Suprapubic skin (tissue), 4 donors: ENCODE measurements around the gene CFAP46. TPM values are rescaled to one million over a fixed set of nuclear protein-coding genes. Genes with fewer than 3 reads are reported as not detected.

ENCODE experiments used
- DNase-seq, 2 donors: peaks; one replicate each; pipeline ENCODE4 v3.0.0-alpha.2; 2019; ENCODE audit warnings: low spot score in 2 of 2
- H3K27ac ChIP-seq: fragments of 200-600 bp; sonication (generic); one replicate; pipeline ENCODE4 v1.5.1; 2019
- H3K27me3 ChIP-seq: fragments of 200-600 bp; sonication (generic); one replicate; pipeline ENCODE4 v1.5.1; 2019
- H3K36me3 ChIP-seq: fragments of 200-600 bp; sonication (generic); one replicate; pipeline ENCODE4 v1.5.1; 2019
- H3K4me1 ChIP-seq: fragments of 200-600 bp; sonication (generic); one replicate; pipeline ENCODE4 v1.5.1; 2019
- H3K4me3 ChIP-seq: fragments of 200-600 bp; sonication (generic); one replicate; pipeline ENCODE4 v1.5.1; 2019; ENCODE audit warnings: mild to moderate bottlenecking
- H3K9me3 ChIP-seq: fragments of 200-600 bp; sonication (generic); one replicate; pipeline ENCODE4 v1.5.1; 2019
- EP300 ChIP-seq: sonication (generic); formaldehyde crosslinking; IDR thresholded peaks from one replicate; pipeline ENCODE4 v1.6.1; 2017; ENCODE audit warnings: antibody characterized with exemption
- POLR2A ChIP-seq, 2 donors: fragments of 450-650 bp; IDR thresholded peaks; one replicate each; pipeline ENCODE4 v1.6.1; 2017; ENCODE audit warnings: antibody characterized with exemption in 2 of 2, mild to moderate bottlenecking in 2 of 2, moderate library complexity in 2 of 2
- POLR2AphosphoS5 ChIP-seq, 3 donors: sonication (generic); formaldehyde crosslinking; IDR thresholded peaks; one replicate each; pipeline ENCODE4 v1.6.1; 2017; ENCODE audit warnings: antibody characterized with exemption in 3 of 3
- WGBS: methylation state at CpG from one replicate; pipeline ENCODE4 v1.1.5; 2018; 5-methylcytosine and 5-hydroxymethylcytosine counted together
- total RNA-seq, 4 donors: library from RNA; depleted of rRNA; stranded (reverse); fragments of >200 nt; gene quantifications; one replicate each; pipeline ENCODE4 v1.1.0, GENCODE V29; 2016
- TF ChIP-seq, protein P1 (sequence below), 2 donors: fragments of 200-600 bp in 1 of 2; fragments of 450-650 bp in 1 of 2; sonication (generic) in 1 of 2; IDR thresholded peaks; one replicate each; pipeline ENCODE4 v1.5.1; 2016 to 2019; ENCODE audit warnings: antibody characterized with exemption in 2 of 2, mild to moderate bottlenecking in 1 of 2, moderate library complexity in 1 of 2

Gene CFAP46
- total RNA-seq, 4 donors from 2014 or later = 0.11 to 0.21 TPM; not detected in 2

DNA sequence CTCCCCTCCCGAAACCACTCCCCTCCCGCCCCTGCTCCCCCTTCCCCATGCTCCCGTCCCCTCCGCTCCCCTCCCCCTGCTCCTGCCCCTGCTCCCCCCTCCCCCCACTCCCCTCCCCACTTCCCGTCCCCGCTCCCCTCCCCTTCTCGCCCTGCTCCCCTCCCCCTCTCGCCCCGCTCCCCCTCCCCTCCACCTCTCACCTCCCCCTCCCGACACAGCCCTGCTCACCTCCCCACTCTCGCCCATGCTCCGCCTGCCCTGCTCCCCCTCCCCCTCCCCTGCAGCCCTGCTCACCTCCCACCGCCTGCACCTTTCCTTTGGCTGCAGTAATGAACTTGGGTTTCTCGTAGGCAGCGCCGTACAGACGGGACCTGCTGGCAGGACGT lies 106.5 kb downstream of the CFAP46 start:
- no peak overlapping the region for H3K27ac ChIP-seq
- H3K4me1 ChIP-seq = peaks cover 8% of the 10 kb centered on the region
- peaks cover 72% of the 10 kb centered on the region for H3K27me3 ChIP-seq
- H3K36me3 ChIP-seq = no peaks in the 10 kb centered on the region
- TF ChIP-seq, protein P1, sequence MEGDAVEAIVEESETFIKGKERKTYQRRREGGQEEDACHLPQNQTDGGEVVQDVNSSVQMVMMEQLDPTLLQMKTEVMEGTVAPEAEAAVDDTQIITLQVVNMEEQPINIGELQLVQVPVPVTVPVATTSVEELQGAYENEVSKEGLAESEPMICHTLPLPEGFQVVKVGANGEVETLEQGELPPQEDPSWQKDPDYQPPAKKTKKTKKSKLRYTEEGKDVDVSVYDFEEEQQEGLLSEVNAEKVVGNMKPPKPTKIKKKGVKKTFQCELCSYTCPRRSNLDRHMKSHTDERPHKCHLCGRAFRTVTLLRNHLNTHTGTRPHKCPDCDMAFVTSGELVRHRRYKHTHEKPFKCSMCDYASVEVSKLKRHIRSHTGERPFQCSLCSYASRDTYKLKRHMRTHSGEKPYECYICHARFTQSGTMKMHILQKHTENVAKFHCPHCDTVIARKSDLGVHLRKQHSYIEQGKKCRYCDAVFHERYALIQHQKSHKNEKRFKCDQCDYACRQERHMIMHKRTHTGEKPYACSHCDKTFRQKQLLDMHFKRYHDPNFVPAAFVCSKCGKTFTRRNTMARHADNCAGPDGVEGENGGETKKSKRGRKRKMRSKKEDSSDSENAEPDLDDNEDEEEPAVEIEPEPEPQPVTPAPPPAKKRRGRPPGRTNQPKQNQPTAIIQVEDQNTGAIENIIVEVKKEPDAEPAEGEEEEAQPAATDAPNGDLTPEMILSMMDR (IDR thresholded peaks at IDR 0.05) = no peak
- no peak for TF ChIP-seq EP300
- TF ChIP-seq POLR2AphosphoS5 (IDR thresholded peaks at IDR 0.05) = no peak
- no peak for TF ChIP-seq POLR2A (IDR thresholded peaks at IDR 0.05)
- DNase-seq = no peak
- no peak overlapping the region for H3K4me3 ChIP-seq
- WGBS = no CpG with 5 or more reads among the region's 18 CpGs
- no peaks in the 10 kb centered on the region for H3K9me3 ChIP-seq

DNA sequence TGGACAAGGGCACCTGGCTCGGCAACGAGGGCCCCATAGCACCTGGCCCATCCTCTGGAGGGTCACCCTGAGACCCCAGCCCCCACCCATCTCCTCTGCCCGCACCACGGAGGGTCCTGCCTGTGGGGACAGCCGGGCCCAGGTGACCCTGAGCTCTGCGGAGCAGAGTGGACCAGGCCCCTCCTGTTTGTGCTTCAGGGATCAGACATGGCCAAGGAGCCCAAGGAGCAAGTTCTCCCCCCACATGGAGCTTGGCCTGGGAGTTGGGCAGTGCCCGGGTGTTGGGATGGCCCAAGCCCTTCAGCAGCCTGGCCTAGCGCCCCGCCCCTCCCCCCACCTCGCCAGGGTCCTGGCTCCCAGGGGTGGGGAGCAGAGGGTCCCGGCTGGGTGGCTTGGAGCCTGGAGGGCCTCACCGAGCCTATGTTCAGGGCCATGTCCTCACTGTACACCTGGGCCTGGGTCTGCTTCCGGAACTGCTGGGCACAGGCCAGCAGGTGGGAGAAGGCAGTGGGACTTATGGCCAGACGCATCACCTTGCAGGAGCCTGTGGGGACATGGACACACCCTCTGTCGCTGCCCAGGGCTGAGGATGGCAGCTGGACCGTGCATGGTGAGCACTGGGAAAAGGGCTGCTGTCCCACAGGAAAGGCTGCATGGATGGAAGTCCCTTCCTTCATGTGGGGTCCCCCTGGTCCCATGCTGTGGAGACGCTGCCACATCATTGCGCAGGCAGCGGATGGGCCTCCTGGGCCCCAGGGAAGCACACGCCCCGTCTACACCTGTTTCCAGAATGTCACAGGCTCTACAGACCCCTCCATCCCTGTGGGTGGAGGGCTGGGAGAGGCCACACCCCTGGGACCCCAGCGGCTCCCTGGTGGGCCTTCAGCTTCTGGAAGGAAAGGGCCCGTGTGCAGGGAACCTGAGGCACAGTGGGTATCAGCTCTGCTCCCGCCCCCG lies 107.2 kb downstream of the CFAP46 start:
- no peak for TF ChIP-seq POLR2AphosphoS5 (IDR thresholded peaks at IDR 0.05)
- no peak for TF ChIP-seq EP300
- TF ChIP-seq, protein P1 (IDR thresholded peaks at IDR 0.05) = no peak
- TF ChIP-seq POLR2A (IDR thresholded peaks at IDR 0.05) = no peak
- H3K9me3 ChIP-seq = no peaks in the 10 kb centered on the region
- DNase-seq = peak in 1 of 2 donors; percentile 43
- H3K27ac ChIP-seq = no peak overlapping the region
- peaks cover 8% of the 10 kb centered on the region for H3K4me1 ChIP-seq
- peaks cover 79% of the 10 kb centered on the region for H3K27me3 ChIP-seq
- 73% methylated on average over 7 of the region's 25 CpGs for WGBS
- H3K4me3 ChIP-seq = no peak overlapping the region
- H3K36me3 ChIP-seq = no peaks in the 10 kb centered on the region

DNA sequence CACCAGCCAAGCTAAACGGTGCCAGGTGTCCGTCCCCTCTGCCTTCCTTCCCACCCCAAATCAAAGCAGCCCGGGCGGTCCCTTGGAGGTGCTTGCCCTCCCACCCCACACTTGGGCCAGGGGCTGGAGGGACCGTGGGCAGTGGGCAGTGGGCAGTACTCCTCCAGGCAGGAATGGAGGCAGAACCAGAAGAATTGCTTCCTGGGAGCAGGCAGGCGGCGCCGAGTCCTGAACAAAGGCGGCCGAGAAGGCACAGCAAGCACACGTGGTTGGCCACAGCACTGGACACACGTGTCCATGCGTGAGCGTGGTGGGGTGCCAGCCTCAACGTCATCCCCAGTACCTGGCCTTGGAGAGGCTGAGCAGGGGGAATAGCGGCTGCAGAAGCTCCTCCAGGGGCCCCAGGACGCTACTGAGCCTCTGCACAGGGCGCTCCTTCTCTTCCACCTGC lies 108.0 kb downstream of the CFAP46 start:
- peaks cover 82% of the 10 kb centered on the region for H3K27me3 ChIP-seq
- TF ChIP-seq, protein P1 (IDR thresholded peaks at IDR 0.05) = no peak
- no peak for TF ChIP-seq EP300
- no peak for TF ChIP-seq POLR2AphosphoS5 (IDR thresholded peaks at IDR 0.05)
- no peak overlapping the region for H3K4me3 ChIP-seq
- H3K36me3 ChIP-seq = no peaks in the 10 kb centered on the region
- 80% methylated on average over 11 of the region's 18 CpGs for WGBS
- no peak overlapping the region for H3K27ac ChIP-seq
- peak in 1 of 2 donors; percentile 45 for DNase-seq
- peaks cover 8% of the 10 kb centered on the region for H3K4me1 ChIP-seq
- no peaks in the 10 kb centered on the region for H3K9me3 ChIP-seq

DNA sequence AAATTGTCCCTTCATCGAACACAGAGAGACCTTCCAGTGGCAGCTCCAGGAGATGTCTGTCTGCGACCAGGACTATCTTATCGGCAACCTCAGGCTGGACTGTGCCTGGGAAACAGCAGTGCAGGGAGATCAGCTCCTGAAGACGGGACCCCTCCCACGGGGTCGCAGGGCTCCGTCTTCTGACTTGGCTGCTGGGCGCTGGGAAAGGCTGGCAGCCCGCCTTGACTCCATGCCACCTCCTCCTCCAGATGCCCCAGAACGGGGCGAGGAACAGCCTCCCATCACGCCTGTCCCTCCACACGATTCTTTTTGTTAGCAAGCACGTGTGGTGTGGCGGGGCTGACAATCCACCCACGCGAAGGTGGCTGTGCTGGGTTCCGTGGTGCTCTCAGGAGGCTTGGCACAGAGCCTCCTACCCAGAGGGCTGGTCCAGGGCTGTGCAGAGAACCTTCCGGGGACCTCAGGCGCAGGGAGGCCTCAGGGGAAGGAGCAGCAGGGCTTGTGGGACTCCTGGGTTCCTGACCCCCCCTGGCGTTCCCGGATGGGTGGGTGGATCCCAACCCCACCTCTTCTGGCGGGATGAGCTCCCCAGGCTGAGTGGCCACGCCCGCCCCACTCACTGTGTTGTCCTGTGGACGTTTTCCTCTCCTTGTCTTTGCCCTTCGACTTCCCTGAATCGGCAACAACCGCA lies 108.8 kb downstream of the CFAP46 start:
- Histone ChIP-seq H3K27me3 (peaks cover 77% of the 10 kb centered on the region), H3K27ac (no peak overlapping the region)
- DNase-seq = peak in 1 of 2 donors; percentile 43

DNA sequence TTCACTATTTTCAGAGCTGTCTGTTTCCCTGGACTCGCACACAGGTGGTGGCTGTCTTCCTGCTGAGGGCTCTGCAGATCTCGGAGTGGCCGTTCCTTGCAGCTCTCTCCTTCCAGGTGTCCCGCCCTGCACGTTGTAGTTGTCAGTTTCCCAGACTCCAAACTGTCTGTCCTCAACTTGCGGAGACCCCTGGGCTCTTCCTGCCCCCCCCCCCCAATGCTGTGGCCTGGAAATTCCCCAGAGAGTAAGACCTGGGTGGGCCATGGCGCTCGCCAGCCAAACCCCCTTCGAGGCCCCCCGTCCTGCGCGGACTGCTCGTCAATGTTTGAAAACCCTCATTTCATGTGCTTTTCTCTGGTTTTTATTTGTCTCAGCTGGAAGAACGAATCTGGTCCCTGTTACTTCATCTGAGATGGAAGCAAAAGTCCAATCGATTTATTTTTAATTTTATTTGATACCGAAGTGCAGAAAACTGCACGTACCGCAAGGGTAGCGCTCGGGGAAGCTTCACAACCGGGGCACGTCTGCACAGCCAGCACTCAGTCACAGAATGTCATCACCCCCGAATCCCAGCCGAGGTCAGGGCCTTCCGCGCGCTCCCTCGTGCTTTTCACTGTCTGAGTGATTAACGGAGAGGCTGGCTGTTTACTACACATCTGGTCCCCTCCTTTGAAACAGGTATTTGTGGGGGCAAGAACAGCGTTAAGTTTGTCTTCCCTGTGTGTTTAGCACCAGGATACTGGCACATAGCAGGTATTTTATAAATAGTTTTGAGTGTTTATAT lies 110.0 kb downstream of the CFAP46 start:
- Histone ChIP-seq H3K27ac (no peak overlapping the region), H3K4me1 (peaks cover 8% of the 10 kb centered on the region), H3K36me3 (no peaks in the 10 kb centered on the region), H3K27me3 (peaks cover 70% of the 10 kb centered on the region), H3K9me3 (no peaks in the 10 kb centered on the region), H3K4me3 (no peak overlapping the region)
- no peak for TF ChIP-seq EP300
- TF ChIP-seq, protein P1 (IDR thresholded peaks at IDR 0.05) = no peak
- no peak for TF ChIP-seq POLR2AphosphoS5 (IDR thresholded peaks at IDR 0.05)
- TF ChIP-seq POLR2A (IDR thresholded peaks at IDR 0.05) = no peak
- 47% methylated on average over 30 of the region's 30 CpGs for WGBS
- no peak for DNase-seq

More for the DNA sequence above, 108.8 kb downstream of the CFAP46 start:
- 67% methylated on average over 12 of the region's 29 CpGs for WGBS
- H3K9me3 ChIP-seq = no peaks in the 10 kb centered on the region
- TF ChIP-seq POLR2AphosphoS5 (IDR thresholded peaks at IDR 0.05) (no peak), POLR2A (IDR thresholded peaks at IDR 0.05) (no peak)
- H3K4me1 ChIP-seq = peaks cover 8% of the 10 kb centered on the region
- H3K36me3 ChIP-seq = no peaks in the 10 kb centered on the region
- H3K4me3 ChIP-seq = no peak overlapping the region
